ENCODE results near the gene WDR49. TPM values are rescaled to one million over a fixed set of nuclear protein-coding genes. Genes with fewer than 3 reads are reported as not detected.

Gene WDR49
- total and polyA plus RNA-seq, 2 donors (not counting 1 experiment from before 2014, with no cell fraction given), result 0.88 to 1.4 TPM

DNA sequence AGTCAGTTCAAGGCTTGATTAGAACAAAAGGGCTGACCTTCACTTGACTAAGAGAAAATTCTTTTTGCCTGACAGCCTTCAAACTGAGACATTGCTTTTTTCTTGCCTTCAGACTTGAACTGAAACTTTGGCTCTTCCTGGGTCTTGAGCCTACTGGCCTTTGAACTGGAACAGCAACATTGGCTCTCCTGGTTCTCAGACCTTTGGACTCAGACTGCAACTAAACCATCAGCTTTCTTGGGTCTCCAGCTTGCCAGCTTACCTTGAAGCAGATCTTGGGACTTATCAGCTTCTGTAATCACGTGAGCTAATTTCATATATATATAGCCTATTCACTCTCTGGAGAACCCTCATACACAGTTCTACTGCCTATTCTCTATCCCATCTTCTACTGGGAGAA lies 19.5 kb upstream of the WDR49 start:
- H3K79me2 ChIP-seq (ENCODE audit: control insufficient read depth, insufficient read depth, low read length), result no peaks in the 10 kb centered on the region
- Mint-ChIP-seq H3K4me3 (no peak overlapping the region), H3K9me3 (ENCODE audit: insufficient read depth) (peaks cover 8% of the 10 kb centered on the region), H3K27ac (no peak overlapping the region), H3K4me1 (no peaks in the 10 kb centered on the region), H3K27me3 (no peaks in the 10 kb centered on the region)
- no peaks in the 10 kb centered on the region for H3K27me3 ChIP-seq (replicated peaks in 1 of 4; ENCODE audit: control extremely low read depth in 1 of 4, control insufficient read depth in 3 of 4, insufficient read depth in 4 of 4, low read length in 3 of 4)
- DNase-seq (no peak), ATAC-seq (ENCODE audit: low read depth) (no peak)
- H4K20me1 ChIP-seq (ENCODE audit: control insufficient read depth, insufficient read depth, low read length, poor library complexity, severe bottlenecking), result no peaks in the 10 kb centered on the region
- POLR2A ChIA-PET, result no interaction called here
- H3K36me3 ChIP-seq (replicated peaks in 1 of 2; ENCODE audit: control extremely low read depth in 1 of 2, control insufficient read depth in 1 of 2, extremely low read depth in 1 of 2, insufficient read depth in 2 of 2, low read length in 1 of 2), result peaks cover 18 to 38% of the 10 kb centered on the region in 2 experiments
- TF ChIP-seq, protein P1, sequence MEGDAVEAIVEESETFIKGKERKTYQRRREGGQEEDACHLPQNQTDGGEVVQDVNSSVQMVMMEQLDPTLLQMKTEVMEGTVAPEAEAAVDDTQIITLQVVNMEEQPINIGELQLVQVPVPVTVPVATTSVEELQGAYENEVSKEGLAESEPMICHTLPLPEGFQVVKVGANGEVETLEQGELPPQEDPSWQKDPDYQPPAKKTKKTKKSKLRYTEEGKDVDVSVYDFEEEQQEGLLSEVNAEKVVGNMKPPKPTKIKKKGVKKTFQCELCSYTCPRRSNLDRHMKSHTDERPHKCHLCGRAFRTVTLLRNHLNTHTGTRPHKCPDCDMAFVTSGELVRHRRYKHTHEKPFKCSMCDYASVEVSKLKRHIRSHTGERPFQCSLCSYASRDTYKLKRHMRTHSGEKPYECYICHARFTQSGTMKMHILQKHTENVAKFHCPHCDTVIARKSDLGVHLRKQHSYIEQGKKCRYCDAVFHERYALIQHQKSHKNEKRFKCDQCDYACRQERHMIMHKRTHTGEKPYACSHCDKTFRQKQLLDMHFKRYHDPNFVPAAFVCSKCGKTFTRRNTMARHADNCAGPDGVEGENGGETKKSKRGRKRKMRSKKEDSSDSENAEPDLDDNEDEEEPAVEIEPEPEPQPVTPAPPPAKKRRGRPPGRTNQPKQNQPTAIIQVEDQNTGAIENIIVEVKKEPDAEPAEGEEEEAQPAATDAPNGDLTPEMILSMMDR (IDR thresholded peaks at IDR 0.05), result no peak
- TF ChIP-seq EZH2 (IDR thresholded peaks at IDR 0.05; ENCODE audit: borderline replicate concordance, insufficient read depth, low read depth, low read length, poor library complexity, severe bottlenecking), result no peak
- H3K9me3 ChIP-seq (ENCODE audit: control extremely low read depth in 1 of 3, control insufficient read depth in 2 of 3, insufficient read depth in 1 of 3, low read length in 2 of 3), result peaks cover 8 to 16% (median 16%) of the 10 kb centered on the region in 3 donors
- intact Hi-C loops (cut with micrococcal nuclease), result no loop called here
- no CpG with 5 or more reads among the region's 1 CpG for WGBS (ENCODE audit: insufficient coverage)
- H3K4me1 ChIP-seq (ENCODE audit: control insufficient read depth in 2 of 2, insufficient read depth in 2 of 2, low read length in 2 of 2), result no peaks in the 10 kb centered on the region
- CTCF ChIA-PET, result interaction anchor here (2.6 kb wide), 1 partner anchor 12 kb away, joined by 13 read pairs; no protein-coding TSS in a partner anchor
- no peak overlapping the region for H3K4me3 ChIP-seq (ENCODE audit: control extremely low read depth in 1 of 5, extremely low read depth in 1 of 5, insufficient read depth in 1 of 5, low read depth in 2 of 5, low read length in 4 of 5)
- H3K27ac ChIP-seq (ENCODE audit: low read length in 2 of 2), result no peak overlapping the region
- no peak overlapping the region for H3K4me2 ChIP-seq (replicated peaks; ENCODE audit: low read depth, low read length, poor library complexity, severe bottlenecking)
- H2AFZ ChIP-seq (ENCODE audit: insufficient read depth, low read depth, low read length, poor library complexity, severe bottlenecking), result no peak overlapping the region
- H3K9ac ChIP-seq (ENCODE audit: low read length), result no peak overlapping the region

DNA sequence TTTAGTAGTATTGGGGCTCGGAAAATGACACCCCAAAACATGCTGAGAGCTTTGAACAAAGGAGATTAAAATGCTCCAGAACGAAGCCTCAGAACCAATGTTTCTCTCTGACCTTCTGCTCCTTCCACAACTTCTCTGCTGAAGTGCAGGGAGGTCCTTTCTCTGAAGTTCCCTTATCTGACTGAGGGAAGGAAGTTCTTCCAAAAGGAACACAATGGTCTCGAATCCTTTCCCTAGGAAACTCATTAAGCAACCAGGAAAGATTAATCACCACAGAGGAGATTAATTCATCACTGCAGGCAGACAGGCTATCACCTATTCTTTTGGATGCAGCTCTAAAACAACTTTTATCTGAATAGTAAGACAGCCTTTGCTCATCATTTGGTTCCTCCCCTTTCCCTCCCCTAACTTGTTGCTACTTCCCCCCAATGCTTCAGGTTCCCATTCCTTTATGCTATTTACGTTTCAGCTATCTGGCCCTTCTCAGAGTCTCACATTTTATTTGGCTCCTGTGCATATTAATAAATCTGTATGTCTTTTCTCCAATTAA lies 18.2 kb upstream of the WDR49 start:
- Histone ChIP-seq H2AFZ (ENCODE audit: insufficient read depth, low read depth, low read length, poor library complexity, severe bottlenecking) (no peak overlapping the region), H3K4me1 (ENCODE audit: control insufficient read depth in 2 of 2, insufficient read depth in 2 of 2, low read length in 2 of 2) (no peaks in the 10 kb centered on the region), H3K79me2 (ENCODE audit: control insufficient read depth, insufficient read depth, low read length) (no peaks in the 10 kb centered on the region), H3K36me3 (replicated peaks in 1 of 2; ENCODE audit: control extremely low read depth in 1 of 2, control insufficient read depth in 1 of 2, extremely low read depth in 1 of 2, insufficient read depth in 2 of 2, low read length in 1 of 2) (peaks cover 18 to 38% of the 10 kb centered on the region in 2 experiments), H3K27me3 (replicated peaks in 1 of 4; ENCODE audit: control extremely low read depth in 1 of 4, control insufficient read depth in 3 of 4, insufficient read depth in 4 of 4, low read length in 3 of 4) (no peaks in the 10 kb centered on the region), H3K9me3 (ENCODE audit: control extremely low read depth in 1 of 3, control insufficient read depth in 2 of 3, insufficient read depth in 1 of 3, low read length in 2 of 3) (peaks cover 8 to 16% (median 14%) of the 10 kb centered on the region in 3 donors), H3K27ac (ENCODE audit: low read length in 2 of 2) (no peak overlapping the region), H3K9ac (ENCODE audit: low read length) (no peak overlapping the region), H4K20me1 (ENCODE audit: control insufficient read depth, insufficient read depth, low read length, poor library complexity, severe bottlenecking) (no peaks in the 10 kb centered on the region), H3K4me2 (replicated peaks; ENCODE audit: low read depth, low read length, poor library complexity, severe bottlenecking) (no peak overlapping the region), H3K4me3 (ENCODE audit: control extremely low read depth in 1 of 5, extremely low read depth in 1 of 5, insufficient read depth in 1 of 5, low read depth in 2 of 5, low read length in 4 of 5) (no peak overlapping the region)
- ChIA-PET CTCF (interaction anchor here (1.1 kb wide), 1 partner anchor 12 kb away, joined by 3 read pairs; no protein-coding TSS in a partner anchor), POLR2A (no interaction called here)
- H3K9me3 Mint-ChIP-seq (ENCODE audit: insufficient read depth), result peaks cover 8% of the 10 kb centered on the region
- no peaks in the 10 kb centered on the region for H3K27me3 Mint-ChIP-seq
- no peaks in the 10 kb centered on the region for H3K4me1 Mint-ChIP-seq
- no peak for TF ChIP-seq EZH2 (IDR thresholded peaks at IDR 0.05; ENCODE audit: borderline replicate concordance, insufficient read depth, low read depth, low read length, poor library complexity, severe bottlenecking)
- TF ChIP-seq, protein P1 (IDR thresholded peaks at IDR 0.05), result no peak
- H3K27ac Mint-ChIP-seq, result no peak overlapping the region
- ATAC-seq (ENCODE audit: low read depth), result no peak
- H3K4me3 Mint-ChIP-seq, result no peak overlapping the region
- intact Hi-C loops (cut with micrococcal nuclease), result no loop called here
- DNase-seq, result no peak
- WGBS (ENCODE audit: insufficient coverage), result 100% methylated on average over 2 of the region's 4 CpGs

Data from B cell (primary cell).